B cell (primary cell): ENCODE measurements around the gene KIRREL3. TPM values are rescaled to one million over a fixed set of nuclear protein-coding genes. Genes with fewer than 3 reads are reported as not detected.

ENCODE experiments used
- ATAC-seq: fragments of 200-7000 bp; cut with Tn5 transposase; one replicate; pipeline ENCODE4 v1.10.0; 2021; ENCODE audit warnings: low read depth, mild to moderate bottlenecking, moderate number of reproducible peaks, moderate library complexity
- CTCF ChIA-PET: fragments of 350-600 bp; sonication (Branson Sonifier 250); formaldehyde crosslinking; loops from one replicate; lab custom pipeline; 2021; ENCODE audit warnings: antibody characterized with exemption, inconsistent platforms; lab: Charles Lee
- POLR2A ChIA-PET: fragments of 350-600 bp; sonication (Branson Sonifier 250); formaldehyde crosslinking; loops from one replicate; lab custom pipeline; 2021; ENCODE audit warnings: antibody characterized with exemption; lab: Charles Lee
- DNase-seq: peaks from one replicate; pipeline ENCODE4 v3.0.0; 2013
- H2AFZ ChIP-seq: 2 replicates; pipeline ENCODE4 v1.6.1; 2012; ENCODE audit warnings: mild to moderate bottlenecking, low read depth, low read length; ENCODE audit not compliant: insufficient read depth, poor library complexity, severe bottlenecking
- H3K27ac ChIP-seq, 2 donors: 1 replicate in 1 of 2; 2 replicates in 1 of 2; pipeline ENCODE4 v1.5.1; 2012 to 2013; ENCODE audit warnings: low read length in 2 of 2, mild to moderate bottlenecking in 2 of 2, moderate library complexity in 1 of 2
- H3K27me3 ChIP-seq, 4 experiments: fragments of 200-600 bp in 1 of 4; sonication (generic) in 1 of 4; replicated peaks in 1 of 4; 1 replicate in 2 of 4; 2 replicates in 2 of 4; pipeline versions ENCODE4 v1.6.1 to v1.7.0; 2013 to 2016; ENCODE audit warnings: low read length in 3 of 4, mild to moderate bottlenecking in 2 of 4, mixed read lengths in 1 of 4, moderate library complexity in 1 of 4; ENCODE audit not compliant: insufficient read depth in 4 of 4, control insufficient read depth in 3 of 4; ENCODE audit errors: control extremely low read depth in 1 of 4
- H3K36me3 ChIP-seq, 2 experiments: replicated peaks in 1 of 2; 1 replicate in 1 of 2; 2 replicates in 1 of 2; pipeline versions ENCODE4 v1.6.1 to v1.7.1; 2013; ENCODE audit warnings: low read length in 1 of 2; ENCODE audit not compliant: insufficient read depth in 2 of 2, control insufficient read depth in 1 of 2; ENCODE audit errors: control extremely low read depth in 1 of 2, extremely low read depth in 1 of 2
- H3K4me1 ChIP-seq, 2 donors: fragments of 200-600 bp in 1 of 2; sonication (generic) in 1 of 2; 1 replicate in 1 of 2; 2 replicates in 1 of 2; pipeline versions ENCODE4 v1.5.1 to v1.6.1; 2013 to 2017; ENCODE audit warnings: low read length in 2 of 2; ENCODE audit not compliant: control insufficient read depth in 2 of 2, insufficient read depth in 2 of 2
- H3K4me2 ChIP-seq: replicated peaks from 2 replicates; pipeline ENCODE3; 2012; ENCODE audit warnings: mild to moderate bottlenecking, low read depth, low read length; ENCODE audit not compliant: poor library complexity, severe bottlenecking
- H3K4me3 ChIP-seq, 5 experiments: fragments of 200-600 bp in 1 of 5; sonication (generic) in 1 of 5; 1 replicate in 3 of 5; 2 replicates in 2 of 5; pipeline versions ENCODE4 v1.5.1 to v1.7.0; 2011 to 2016; ENCODE audit warnings: low read length in 4 of 5, mild to moderate bottlenecking in 4 of 5, low read depth in 2 of 5, control low read depth in 1 of 5, moderate library complexity in 1 of 5; ENCODE audit not compliant: insufficient read depth in 1 of 5; ENCODE audit errors: control extremely low read depth in 1 of 5, extremely low read depth in 1 of 5
- H3K79me2 ChIP-seq: fragments of 200-600 bp; sonication (generic); one replicate; pipeline ENCODE4 v1.6.0; 2016; ENCODE audit warnings: low read length; ENCODE audit not compliant: control insufficient read depth, insufficient read depth
- H3K9ac ChIP-seq: fragments of 200-600 bp; sonication (generic); 2 replicates; pipeline ENCODE4 v1.6.1; 2017; ENCODE audit warnings: mild to moderate bottlenecking, low read length, moderate library complexity
- H3K9me3 ChIP-seq, 3 donors: one replicate each; pipeline versions ENCODE4 v1.6.1 to v1.7.1; 2013; ENCODE audit warnings: low read length in 2 of 3; ENCODE audit not compliant: control insufficient read depth in 2 of 3, insufficient read depth in 1 of 3; ENCODE audit errors: control extremely low read depth in 1 of 3
- H4K20me1 ChIP-seq: 2 replicates; pipeline ENCODE4 v1.6.0; 2012; ENCODE audit warnings: mild to moderate bottlenecking, low read length; ENCODE audit not compliant: insufficient read depth, control insufficient read depth, poor library complexity, severe bottlenecking
- H3K27ac Mint-ChIP-seq: one replicate; pipeline ENCODE4 v1.8.0; 2021; ENCODE audit warnings: mixed read lengths
- H3K27me3 Mint-ChIP-seq: one replicate; pipeline ENCODE4 v1.8.0; 2021; ENCODE audit warnings: mixed read lengths
- H3K4me1 Mint-ChIP-seq: one replicate; pipeline ENCODE4 v1.8.0; 2021; ENCODE audit warnings: mixed read lengths
- H3K4me3 Mint-ChIP-seq: one replicate; pipeline ENCODE4 v1.8.0; 2021; ENCODE audit warnings: mixed read lengths
- H3K9me3 Mint-ChIP-seq: one replicate; pipeline ENCODE4 v1.8.0; 2022; ENCODE audit warnings: mixed read lengths; ENCODE audit not compliant: insufficient read depth
- CTCF ChIP-seq: fragments of 200-600 bp; IDR thresholded peaks from one replicate; pipeline ENCODE4 v1.8.0; 2022; ENCODE audit warnings: antibody characterized with exemption, mild to moderate bottlenecking
- EZH2 ChIP-seq: IDR thresholded peaks from 2 replicates; pipeline ENCODE4 v1.6.1; 2012; ENCODE audit warnings: borderline replicate concordance, low read depth, mild to moderate bottlenecking, moderate library complexity, low read length; ENCODE audit not compliant: insufficient read depth, poor library complexity, severe bottlenecking
- WGBS: methylation state at CpG from one replicate; pipeline ENCODE4 v1.1.5; 2013; ENCODE audit warnings: missing lambda C conversion rate; ENCODE audit not compliant: insufficient coverage; 5-methylcytosine and 5-hydroxymethylcytosine counted together
- intact Hi-C: fragments of 100-400 bp; cut with micrococcal nuclease; formaldehyde crosslinking; loops from one replicate; pipeline ENCODE4 v1.10.0; 2022
- polyA plus RNA-seq: library from polyadenylated mRNA; depleted of rRNA; stranded (reverse); fragments of >200 nt; gene quantifications from 2 replicates; pipeline ENCODE4 v1.2.3, GENCODE V29; 2012
- total RNA-seq, 2 donors: library from RNA; stranded (reverse); fragments of 120-200 nt in 1 of 2; gene quantifications; 1 replicate in 1 of 2; 2 replicates in 1 of 2; pipeline versions ENCODE4 v1.2.3 to v1.2.4, GENCODE V29; 2013 to 2022

The KIRREL3 gene
- total and polyA plus RNA-seq, 2 donors (not counting 1 experiment from before 2014, with no cell fraction given): not detected

- WGBS: 61% methylated on average over 4 of the region's 5 CpGs
- intact Hi-C loops: no loop called here
- POLR2A ChIA-PET: no interaction called here
These were observed 472.5 kb downstream of the KIRREL3 start for GRCh38 chr11:126528075-126528474.

GRCh38 chr11:126527651-126528050 lies 472.9 kb downstream of the KIRREL3 start:
- H3K36me3 ChIP-seq: no peaks in the 10 kb centered on the region
- no peak overlapping the region for H3K9ac ChIP-seq
- ChIA-PET CTCF (no interaction called here), POLR2A (no interaction called here)
- 93% methylated on average over 4 of the region's 5 CpGs for WGBS
- Mint-ChIP-seq H3K4me1 (no peaks in the 10 kb centered on the region), H3K9me3 (no peaks in the 10 kb centered on the region), H3K27me3 (no peaks in the 10 kb centered on the region), H3K4me3 (no peak overlapping the region), H3K27ac (no peak overlapping the region)
- no peak for TF ChIP-seq CTCF
- no peak for TF ChIP-seq EZH2
- no peaks in the 10 kb centered on the region for H3K9me3 ChIP-seq
- H3K4me1 ChIP-seq: no peaks in the 10 kb centered on the region
- DNase-seq (no peak), ATAC-seq (no peak)
- H3K27me3 ChIP-seq: no peaks in the 10 kb centered on the region
- no peaks in the 10 kb centered on the region for H4K20me1 ChIP-seq
- H2AFZ ChIP-seq: no peak overlapping the region
- H3K27ac ChIP-seq: no peak overlapping the region
- no peaks in the 10 kb centered on the region for H3K79me2 ChIP-seq
- intact Hi-C loops: no loop called here
- H3K4me3 ChIP-seq: no peak overlapping the region
- H3K4me2 ChIP-seq: no peak overlapping the region

More at GRCh38 chr11:126528075-126528474, 472.5 kb downstream of the KIRREL3 start:
- Mint-ChIP-seq H3K4me3 (no peak overlapping the region), H3K27me3 (no peaks in the 10 kb centered on the region), H3K4me1 (no peaks in the 10 kb centered on the region), H3K9me3 (no peaks in the 10 kb centered on the region), H3K27ac (no peak overlapping the region)
- no peak for TF ChIP-seq EZH2
- no peak for TF ChIP-seq CTCF
- no peak for ATAC-seq
- no peaks in the 10 kb centered on the region for H4K20me1 ChIP-seq
- H3K9me3 ChIP-seq: no peaks in the 10 kb centered on the region
- no peaks in the 10 kb centered on the region for H3K4me1 ChIP-seq
- no peak overlapping the region for H3K4me2 ChIP-seq
- H3K9ac ChIP-seq: no peak overlapping the region
- no peak overlapping the region for H3K27ac ChIP-seq
- H2AFZ ChIP-seq: no peak overlapping the region
- no peaks in the 10 kb centered on the region for H3K36me3 ChIP-seq
- DNase-seq: no peak
- H3K79me2 ChIP-seq: no peaks in the 10 kb centered on the region
- no peak overlapping the region for H3K4me3 ChIP-seq
- no peaks in the 10 kb centered on the region for H3K27me3 ChIP-seq
- CTCF ChIA-PET: no interaction called here
